Hepatocyte (in vitro differentiated cells): Measurements from ENCODE around the gene ASIC2. TPM values are rescaled to one million over a fixed set of nuclear protein-coding genes. Genes with fewer than 3 reads are reported as not detected.

Experiments
- DNase-seq: peaks from one replicate; pipeline ENCODE4 v3.0.0-alpha.2; 2016; ENCODE audit warnings: low spot score
- H2AFZ ChIP-seq: fragments of 200-600 bp; sonication (generic); 2 replicates; pipeline ENCODE4 v1.6.0; 2016; ENCODE audit warnings: antibody characterized with exemption, mild to moderate bottlenecking
- H3K27ac ChIP-seq: fragments of 200-600 bp; sonication (generic); 2 replicates; pipeline ENCODE4 v1.5.1; 2016; ENCODE audit warnings: mild to moderate bottlenecking
- H3K27me3 ChIP-seq: fragments of 200-600 bp; sonication (generic); 2 replicates; pipeline ENCODE4 v1.6.1; 2016
- H3K36me3 ChIP-seq: fragments of 200-600 bp; sonication (generic); replicated peaks from 2 replicates; pipeline ENCODE4 v1.5.1; 2016; ENCODE audit warnings: low read depth; ENCODE audit not compliant: insufficient read depth
- H3K4me1 ChIP-seq: fragments of 200-600 bp; sonication (generic); 2 replicates; pipeline ENCODE4 v1.5.1; 2016; ENCODE audit warnings: mild to moderate bottlenecking, moderate library complexity; ENCODE audit not compliant: insufficient read depth
- H3K4me2 ChIP-seq: fragments of 200-600 bp; sonication (generic); 2 replicates; pipeline ENCODE4 v1.6.0; 2016
- H3K4me3 ChIP-seq: fragments of 200-600 bp; sonication (generic); 2 replicates; pipeline ENCODE4 v1.5.1; 2016; ENCODE audit warnings: mild to moderate bottlenecking
- H3K79me2 ChIP-seq: fragments of 200-600 bp; sonication (generic); 2 replicates; pipeline ENCODE4 v1.6.0; 2017; ENCODE audit warnings: mild to moderate bottlenecking
- H3K9me2 ChIP-seq: fragments of 200-600 bp; sonication (generic); replicated peaks from 2 replicates; pipeline ENCODE4 v1.6.0; 2017; ENCODE audit warnings: mild to moderate bottlenecking; ENCODE audit not compliant: insufficient read depth
- H3K9me3 ChIP-seq: fragments of 200-600 bp; sonication (generic); 2 replicates; pipeline ENCODE4 v1.5.1; 2016; ENCODE audit warnings: low read depth, mild to moderate bottlenecking
- H4K20me1 ChIP-seq: fragments of 200-600 bp; sonication (generic); 2 replicates; pipeline ENCODE4 v1.6.0; 2016; ENCODE audit warnings: mild to moderate bottlenecking; ENCODE audit not compliant: insufficient read depth, poor library complexity, severe bottlenecking
- CTCF ChIP-seq: fragments of 200-600 bp; sonication (generic); IDR thresholded peaks from 2 replicates; pipeline ENCODE4 v1.5.1; 2016; ENCODE audit warnings: antibody characterized with exemption, mild to moderate bottlenecking; ENCODE audit not compliant: poor library complexity
- EZH2 ChIP-seq: fragments of 200-600 bp; sonication (generic); IDR thresholded peaks from 2 replicates; pipeline ENCODE4 v1.6.1; 2016; ENCODE audit warnings: antibody characterized with exemption, mild to moderate bottlenecking, borderline replicate concordance
- EZH2phosphoT487 ChIP-seq: fragments of 200-600 bp; sonication (generic); IDR thresholded peaks from one replicate; pipeline ENCODE4 v1.6.1; 2018; ENCODE audit warnings: antibody characterized with exemption, mild to moderate bottlenecking, low read depth, moderate library complexity; ENCODE audit not compliant: unreplicated experiment, severe bottlenecking
- WGBS: methylation state at CpG from one replicate; pipeline ENCODE4 v1.1.6; 2016; ENCODE audit warnings: low lambda C conversion rate; ENCODE audit errors: missing lambda C conversion rate; 5-methylcytosine and 5-hydroxymethylcytosine counted together
- polyA plus RNA-seq: library from polyadenylated mRNA; unstranded; fragments of >200 nt; fragmentation: Nextera tagmentation; extraction: Ambion mirVana; gene quantifications from 2 replicates; pipeline ENCODE4 v1.2.1, GENCODE V29; 2016
- total RNA-seq: library from RNA; depleted of rRNA; stranded (reverse); fragments of >200 nt; gene quantifications from 2 replicates; pipeline ENCODE4 v1.2.3, GENCODE V29; 2014

ASIC2 gene
- total and polyA plus RNA-seq, 2 experiments from 2014 or later = 2.3 to 3.3 TPM

- H3K36me3 ChIP-seq = no peaks in the 10 kb centered on the region
- H3K27me3 ChIP-seq = no peaks in the 10 kb centered on the region
- no peaks in the 10 kb centered on the region for H4K20me1 ChIP-seq
- H2AFZ ChIP-seq = no peak overlapping the region
- H3K27ac ChIP-seq = no peak overlapping the region
- DNase-seq = no peak
- H3K79me2 ChIP-seq = no peaks in the 10 kb centered on the region
- no peak overlapping the region for H3K4me2 ChIP-seq
- H3K4me1 ChIP-seq = no peaks in the 10 kb centered on the region
- TF ChIP-seq CTCF (no peak), EZH2 (no peak), EZH2phosphoT487 (no peak)
- H3K9me2 ChIP-seq = no peaks in the 10 kb centered on the region
- WGBS = 90% methylated on average over 5 of the region's 5 CpGs
- no peak overlapping the region for H3K4me3 ChIP-seq
- H3K9me3 ChIP-seq = no peaks in the 10 kb centered on the region
Measured at GRCh38 chr17:33017366-33017765, 275.7 kb downstream of the ASIC2 start.

- no peaks in the 10 kb centered on the region for H3K4me1 ChIP-seq
- no peaks in the 10 kb centered on the region for H3K9me3 ChIP-seq
- no peak overlapping the region for H3K4me3 ChIP-seq
- H3K27me3 ChIP-seq = no peaks in the 10 kb centered on the region
- no peak overlapping the region for H2AFZ ChIP-seq
- no peaks in the 10 kb centered on the region for H4K20me1 ChIP-seq
- H3K9me2 ChIP-seq = no peaks in the 10 kb centered on the region
- no peak for DNase-seq
- no peaks in the 10 kb centered on the region for H3K79me2 ChIP-seq
- no peaks in the 10 kb centered on the region for H3K36me3 ChIP-seq
- H3K27ac ChIP-seq = no peak overlapping the region
- WGBS = 81% methylated on average over 6 of the region's 6 CpGs
- TF ChIP-seq CTCF (no peak), EZH2 (no peak), EZH2phosphoT487 (no peak)
- H3K4me2 ChIP-seq = no peak overlapping the region
Measured at GRCh38 chr17:33016920-33017319, 276.2 kb downstream of the ASIC2 start.

GRCh38 chr17:33015716-33016346, 277.3 kb downstream of the ASIC2 start:
- WGBS = 82% methylated on average over 9 of the region's 9 CpGs
- no peak overlapping the region for H3K4me2 ChIP-seq
- no peak overlapping the region for H3K4me3 ChIP-seq

More at GRCh38 chr17:33015716-33016346, 277.3 kb downstream of the ASIC2 start:
- Histone ChIP-seq H3K79me2 (no peaks in the 10 kb centered on the region), H3K4me1 (no peaks in the 10 kb centered on the region), H3K27me3 (no peaks in the 10 kb centered on the region), H3K36me3 (no peaks in the 10 kb centered on the region), H3K9me2 (no peaks in the 10 kb centered on the region), H4K20me1 (no peaks in the 10 kb centered on the region), H2AFZ (no peak overlapping the region), H3K9me3 (no peaks in the 10 kb centered on the region), H3K27ac (no peak overlapping the region)
- no peak for DNase-seq
- TF ChIP-seq EZH2 = no peak
- no peak for TF ChIP-seq CTCF
- TF ChIP-seq EZH2phosphoT487 = no peak
